Measurements from ENCODE around the gene ATOSB. TPM values are rescaled to one million over a fixed set of nuclear protein-coding genes. Genes with fewer than 3 reads are reported as not detected.
A peak's percentile ranks its signal among the peaks of the same experiment; 100 is the strongest.

The ATOSB gene
- total and polyA plus RNA-seq, 4 donors, result 2.8 to 29.8 (median 5.6) TPM

DNA sequence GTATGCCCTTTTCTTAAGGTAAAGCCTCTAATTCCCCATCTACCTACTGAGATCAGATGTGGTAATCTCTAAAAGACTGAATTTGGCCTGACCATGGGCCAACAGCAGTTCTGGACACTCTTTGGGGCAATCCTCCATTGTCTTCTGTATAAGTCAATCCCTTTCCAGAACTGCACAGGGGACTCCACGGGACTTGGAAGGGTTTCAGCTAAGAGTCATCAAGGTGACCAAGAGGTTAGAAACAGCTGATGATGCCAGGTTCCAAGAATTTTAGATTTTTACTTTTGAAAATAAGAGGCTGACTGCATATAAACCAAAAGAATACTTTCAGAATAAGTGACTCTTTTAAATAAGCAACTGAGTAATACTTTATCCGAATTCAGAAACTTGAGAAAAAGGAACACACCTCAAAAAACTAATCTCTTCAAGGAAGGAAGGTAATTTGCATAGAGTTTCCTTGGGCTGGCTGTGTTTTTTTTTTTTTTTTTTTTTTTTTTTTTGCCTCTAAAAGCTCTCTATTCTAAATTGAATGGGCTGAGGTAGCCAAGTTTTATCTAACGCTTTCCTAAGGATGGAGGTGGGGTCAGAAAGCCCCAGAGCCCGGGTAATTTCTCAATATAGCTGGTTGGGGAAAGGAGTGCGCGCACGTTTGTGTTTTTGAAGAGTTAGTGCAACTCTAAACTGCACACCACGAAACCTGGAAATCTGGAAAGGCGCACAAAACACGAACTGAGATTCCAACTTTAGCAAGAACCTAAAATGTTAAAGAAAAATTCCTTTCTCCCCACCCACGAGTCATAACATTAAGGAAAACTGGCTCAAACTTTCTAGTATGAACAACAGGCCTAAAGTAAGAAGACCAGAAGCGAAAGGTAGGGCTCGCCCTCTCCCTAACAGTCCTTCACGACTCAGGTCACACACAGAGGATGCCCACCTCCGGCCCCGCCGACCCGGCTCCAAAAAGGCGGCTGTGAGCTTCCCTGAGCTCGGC lies 44.5 kb downstream of the ATOSB start:
- H3K27me3 ChIP-seq (ENCODE audit: control insufficient read depth in 4 of 4, insufficient read depth in 4 of 4, low read length in 3 of 4), result no peaks in the 10 kb centered on the region
- peak overlapping the region; percentile 93 to 97 for H3K9ac ChIP-seq (ENCODE audit: low read depth in 1 of 2, low read length in 2 of 2)
- TF ChIP-seq, protein P1, sequence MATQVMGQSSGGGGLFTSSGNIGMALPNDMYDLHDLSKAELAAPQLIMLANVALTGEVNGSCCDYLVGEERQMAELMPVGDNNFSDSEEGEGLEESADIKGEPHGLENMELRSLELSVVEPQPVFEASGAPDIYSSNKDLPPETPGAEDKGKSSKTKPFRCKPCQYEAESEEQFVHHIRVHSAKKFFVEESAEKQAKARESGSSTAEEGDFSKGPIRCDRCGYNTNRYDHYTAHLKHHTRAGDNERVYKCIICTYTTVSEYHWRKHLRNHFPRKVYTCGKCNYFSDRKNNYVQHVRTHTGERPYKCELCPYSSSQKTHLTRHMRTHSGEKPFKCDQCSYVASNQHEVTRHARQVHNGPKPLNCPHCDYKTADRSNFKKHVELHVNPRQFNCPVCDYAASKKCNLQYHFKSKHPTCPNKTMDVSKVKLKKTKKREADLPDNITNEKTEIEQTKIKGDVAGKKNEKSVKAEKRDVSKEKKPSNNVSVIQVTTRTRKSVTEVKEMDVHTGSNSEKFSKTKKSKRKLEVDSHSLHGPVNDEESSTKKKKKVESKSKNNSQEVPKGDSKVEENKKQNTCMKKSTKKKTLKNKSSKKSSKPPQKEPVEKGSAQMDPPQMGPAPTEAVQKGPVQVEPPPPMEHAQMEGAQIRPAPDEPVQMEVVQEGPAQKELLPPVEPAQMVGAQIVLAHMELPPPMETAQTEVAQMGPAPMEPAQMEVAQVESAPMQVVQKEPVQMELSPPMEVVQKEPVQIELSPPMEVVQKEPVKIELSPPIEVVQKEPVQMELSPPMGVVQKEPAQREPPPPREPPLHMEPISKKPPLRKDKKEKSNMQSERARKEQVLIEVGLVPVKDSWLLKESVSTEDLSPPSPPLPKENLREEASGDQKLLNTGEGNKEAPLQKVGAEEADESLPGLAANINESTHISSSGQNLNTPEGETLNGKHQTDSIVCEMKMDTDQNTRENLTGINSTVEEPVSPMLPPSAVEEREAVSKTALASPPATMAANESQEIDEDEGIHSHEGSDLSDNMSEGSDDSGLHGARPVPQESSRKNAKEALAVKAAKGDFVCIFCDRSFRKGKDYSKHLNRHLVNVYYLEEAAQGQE (IDR thresholded peaks at IDR 0.05), result no peak
- TF ChIP-seq SP1 (IDR thresholded peaks at IDR 0.05) (no peak), YY1 (IDR thresholded peaks at IDR 0.05) (no peak), RXRA (IDR thresholded peaks at IDR 0.05) (no peak), NR2F2 (IDR thresholded peaks at IDR 0.05) (no peak), HNF4A (conservative IDR thresholded peaks at IDR 0.05) (no peak), FOXA2 (IDR thresholded peaks at IDR 0.05) (no peak), FOXA1 (IDR thresholded peaks at IDR 0.05) (no peak), GABPA (IDR thresholded peaks at IDR 0.05 in 1 of 2, conservative IDR thresholded peaks at IDR 0.05 in 1 of 2) (no peak), HNF4G (IDR thresholded peaks at IDR 0.05) (no peak), RAD21 (IDR thresholded peaks at IDR 0.05) (no peak), TAF1 (conservative IDR thresholded peaks at IDR 0.05) (no peak), JUND (IDR thresholded peaks at IDR 0.05) (no peak)
- TF ChIP-seq, protein P2, sequence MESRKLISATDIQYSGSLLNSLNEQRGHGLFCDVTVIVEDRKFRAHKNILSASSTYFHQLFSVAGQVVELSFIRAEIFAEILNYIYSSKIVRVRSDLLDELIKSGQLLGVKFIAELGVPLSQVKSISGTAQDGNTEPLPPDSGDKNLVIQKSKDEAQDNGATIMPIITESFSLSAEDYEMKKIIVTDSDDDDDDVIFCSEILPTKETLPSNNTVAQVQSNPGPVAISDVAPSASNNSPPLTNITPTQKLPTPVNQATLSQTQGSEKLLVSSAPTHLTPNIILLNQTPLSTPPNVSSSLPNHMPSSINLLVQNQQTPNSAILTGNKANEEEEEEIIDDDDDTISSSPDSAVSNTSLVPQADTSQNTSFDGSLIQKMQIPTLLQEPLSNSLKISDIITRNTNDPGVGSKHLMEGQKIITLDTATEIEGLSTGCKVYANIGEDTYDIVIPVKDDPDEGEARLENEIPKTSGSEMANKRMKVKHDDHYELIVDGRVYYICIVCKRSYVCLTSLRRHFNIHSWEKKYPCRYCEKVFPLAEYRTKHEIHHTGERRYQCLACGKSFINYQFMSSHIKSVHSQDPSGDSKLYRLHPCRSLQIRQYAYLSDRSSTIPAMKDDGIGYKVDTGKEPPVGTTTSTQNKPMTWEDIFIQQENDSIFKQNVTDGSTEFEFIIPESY (IDR thresholded peaks at IDR 0.05), result no peak
- TF ChIP-seq, protein P3, sequence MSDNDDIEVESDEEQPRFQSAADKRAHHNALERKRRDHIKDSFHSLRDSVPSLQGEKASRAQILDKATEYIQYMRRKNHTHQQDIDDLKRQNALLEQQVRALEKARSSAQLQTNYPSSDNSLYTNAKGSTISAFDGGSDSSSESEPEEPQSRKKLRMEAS (IDR thresholded peaks at IDR 0.05), result no peak
- TF ChIP-seq, protein P4, sequence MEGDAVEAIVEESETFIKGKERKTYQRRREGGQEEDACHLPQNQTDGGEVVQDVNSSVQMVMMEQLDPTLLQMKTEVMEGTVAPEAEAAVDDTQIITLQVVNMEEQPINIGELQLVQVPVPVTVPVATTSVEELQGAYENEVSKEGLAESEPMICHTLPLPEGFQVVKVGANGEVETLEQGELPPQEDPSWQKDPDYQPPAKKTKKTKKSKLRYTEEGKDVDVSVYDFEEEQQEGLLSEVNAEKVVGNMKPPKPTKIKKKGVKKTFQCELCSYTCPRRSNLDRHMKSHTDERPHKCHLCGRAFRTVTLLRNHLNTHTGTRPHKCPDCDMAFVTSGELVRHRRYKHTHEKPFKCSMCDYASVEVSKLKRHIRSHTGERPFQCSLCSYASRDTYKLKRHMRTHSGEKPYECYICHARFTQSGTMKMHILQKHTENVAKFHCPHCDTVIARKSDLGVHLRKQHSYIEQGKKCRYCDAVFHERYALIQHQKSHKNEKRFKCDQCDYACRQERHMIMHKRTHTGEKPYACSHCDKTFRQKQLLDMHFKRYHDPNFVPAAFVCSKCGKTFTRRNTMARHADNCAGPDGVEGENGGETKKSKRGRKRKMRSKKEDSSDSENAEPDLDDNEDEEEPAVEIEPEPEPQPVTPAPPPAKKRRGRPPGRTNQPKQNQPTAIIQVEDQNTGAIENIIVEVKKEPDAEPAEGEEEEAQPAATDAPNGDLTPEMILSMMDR (IDR thresholded peaks at IDR 0.05; ENCODE audit: low read depth, low read length, missing input control), result no peak
- 1% methylated on average over 20 of the region's 20 CpGs for WGBS
- peaks cover 9 to 31% (median 28%) of the 10 kb centered on the region in 4 donors for H3K4me1 ChIP-seq (ENCODE audit: control insufficient read depth in 4 of 4, insufficient read depth in 4 of 4, low read length in 3 of 4)
- DNase-seq (ENCODE audit: low spot score), result no peak
- H3K27ac ChIP-seq (ENCODE audit: low read depth in 1 of 2, low read length in 2 of 2), result peak overlapping the region; percentile 98 to 100
- peak overlapping the region; percentile 88 to 99 (median 93) for H3K4me3 ChIP-seq (ENCODE audit: low read depth in 1 of 3, low read length in 3 of 3)
- no peaks in the 10 kb centered on the region for H3K9me3 ChIP-seq (ENCODE audit: control insufficient read depth in 4 of 4, low read length in 3 of 4)
- peaks cover 12 to 22% (median 19%) of the 10 kb centered on the region in 4 donors for H3K36me3 ChIP-seq (ENCODE audit: control insufficient read depth in 4 of 4, insufficient read depth in 3 of 4, low read depth in 1 of 4, low read length in 3 of 4)

Measured in liver (tissue), 9 donors.